SKM-1 treated with dmso at 0.1 percent for 144 hours (cell line): ENCODE data around the gene UQCC2.
A peak's percentile ranks its signal among the peaks of the same experiment; 100 is the strongest.

ENCODE experiments used
- DNase-seq: peaks from one replicate; lab custom pipeline; 2025; ENCODE audit not compliant: unreplicated experiment; lab: John Stamatoyannopoulos, UW

UQCC2 gene

DNA sequence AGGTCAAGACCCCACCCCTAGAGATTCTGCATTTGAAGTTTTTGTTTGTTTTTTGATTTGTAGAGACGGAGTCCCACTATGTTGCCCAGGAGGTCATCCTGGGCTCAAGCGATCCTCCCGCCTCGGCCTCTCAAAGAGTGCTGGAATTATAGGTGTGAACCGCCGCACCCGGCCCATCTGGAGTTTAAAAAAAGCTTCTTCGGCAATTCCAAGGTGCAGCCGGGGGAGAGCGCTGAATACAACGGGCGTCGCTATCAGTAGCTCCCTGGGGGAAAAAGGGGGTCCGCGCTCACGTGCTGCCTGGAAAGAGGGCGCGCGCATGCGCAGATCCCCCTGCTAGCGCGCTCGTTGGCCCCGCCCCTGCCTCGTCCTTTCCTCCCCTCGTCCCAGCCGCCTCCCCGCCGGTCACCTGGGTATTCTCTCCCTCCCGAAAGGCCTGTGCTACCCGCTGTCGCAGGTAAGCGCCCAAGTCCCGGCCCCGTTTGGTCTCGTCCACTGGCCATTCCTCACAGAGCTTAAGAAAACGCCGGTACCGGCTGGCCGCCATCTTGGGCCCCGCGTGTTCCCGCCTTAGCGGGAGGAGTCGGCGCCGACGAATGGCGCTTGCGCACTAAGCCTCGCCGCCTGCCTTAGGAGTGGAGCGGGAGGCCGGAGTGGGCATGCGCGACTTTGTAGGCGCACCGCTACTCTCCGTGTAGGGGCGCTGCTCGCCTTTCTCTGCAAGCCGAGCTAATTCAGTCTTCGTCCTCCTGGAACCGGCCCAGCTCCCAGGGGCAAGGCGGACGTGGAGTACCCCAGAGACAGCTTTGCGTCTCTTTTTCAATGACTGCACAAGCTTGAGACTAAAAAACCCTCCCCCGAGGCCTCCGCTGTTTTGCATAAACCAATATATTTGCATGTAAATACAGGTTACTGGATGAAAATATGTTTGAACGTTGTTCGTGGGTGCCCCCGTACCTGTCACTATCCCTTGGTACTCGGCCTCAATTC is at the start of gene UQCC2:
Gene UQCC2 (minus strand): TSS at position 561 of the 990 bp plus-strand sequence. CDS start 14 bp downstream, at position 547.
- peak; percentile 94 for DNase-seq

DNA sequence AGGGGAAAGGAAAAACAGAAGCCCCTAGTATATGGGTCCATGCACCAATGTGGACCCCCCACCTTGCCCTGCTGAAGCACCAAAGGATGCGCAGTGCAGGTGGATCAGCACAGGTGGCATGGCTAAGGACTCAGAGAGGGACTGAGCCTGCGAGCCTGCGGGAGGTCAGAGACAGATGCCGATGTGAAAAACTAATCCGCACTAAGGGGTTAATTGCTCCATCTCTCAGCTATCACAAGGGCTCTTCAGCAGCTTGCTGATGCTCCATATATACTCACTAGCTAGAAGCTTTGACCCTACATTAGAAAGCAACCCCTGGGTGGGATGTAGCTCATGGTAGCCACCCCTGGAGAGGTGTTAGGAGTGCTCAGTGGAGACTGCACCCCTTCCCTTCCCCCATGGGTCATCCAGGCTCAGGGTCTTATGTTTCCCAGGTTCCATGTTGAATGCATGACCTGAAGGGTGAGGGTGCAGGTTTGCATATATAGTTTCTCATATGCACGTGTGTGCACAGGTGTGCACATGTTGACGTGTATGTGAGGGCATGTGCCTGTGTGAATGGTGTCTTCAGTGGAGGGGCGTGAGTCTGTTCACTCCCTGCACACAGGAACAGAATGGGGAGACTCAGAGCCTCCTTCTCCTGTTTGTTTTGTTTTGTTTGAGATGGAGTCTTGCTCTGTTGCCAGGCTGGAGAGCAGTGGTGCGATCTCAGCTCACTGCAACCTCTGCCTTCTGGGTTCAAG is 48.6 kb upstream of the UQCC2 start:
- DNase-seq = no peak

DNA sequence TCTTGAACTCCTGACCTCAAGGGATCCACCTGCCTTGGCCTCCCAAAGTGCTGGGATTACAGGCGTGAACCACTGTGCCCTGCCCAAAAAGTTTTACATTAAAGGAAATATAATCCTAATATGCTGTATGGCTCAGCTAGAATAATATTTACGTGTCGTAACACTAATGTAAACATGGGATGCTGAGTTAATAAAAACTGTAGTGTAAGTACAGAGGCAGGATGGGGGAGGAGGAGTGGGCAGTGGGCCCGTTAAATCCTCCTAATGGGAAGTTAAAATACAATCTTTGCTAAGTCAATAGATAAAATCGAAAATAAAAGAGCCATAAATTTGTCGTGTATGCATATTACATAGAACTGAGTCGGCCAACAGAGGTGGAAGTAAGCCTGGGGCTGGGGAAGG is 47.3 kb upstream of the UQCC2 start:
- no peak for DNase-seq

DNA sequence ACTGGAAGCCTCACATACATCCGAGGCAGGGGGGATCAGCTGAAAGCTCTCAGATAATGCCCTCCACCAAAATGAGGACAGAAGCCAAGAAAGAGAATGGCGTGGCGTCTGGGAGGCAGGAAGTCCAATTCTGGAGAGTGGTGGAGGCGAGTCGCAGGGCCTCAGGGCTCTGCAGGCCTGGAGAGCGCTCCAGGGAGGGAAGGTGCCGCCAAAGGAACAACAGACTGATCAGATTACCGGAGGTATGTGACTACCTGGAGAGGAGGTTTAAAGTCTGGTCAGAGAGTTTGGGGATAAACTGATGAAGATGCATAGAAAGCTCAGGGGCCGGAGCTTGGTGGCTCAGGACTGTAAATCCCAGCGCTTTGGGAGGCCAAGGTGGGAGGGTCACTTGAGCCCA is 46.4 kb upstream of the UQCC2 start:
- DNase-seq = no peak

DNA sequence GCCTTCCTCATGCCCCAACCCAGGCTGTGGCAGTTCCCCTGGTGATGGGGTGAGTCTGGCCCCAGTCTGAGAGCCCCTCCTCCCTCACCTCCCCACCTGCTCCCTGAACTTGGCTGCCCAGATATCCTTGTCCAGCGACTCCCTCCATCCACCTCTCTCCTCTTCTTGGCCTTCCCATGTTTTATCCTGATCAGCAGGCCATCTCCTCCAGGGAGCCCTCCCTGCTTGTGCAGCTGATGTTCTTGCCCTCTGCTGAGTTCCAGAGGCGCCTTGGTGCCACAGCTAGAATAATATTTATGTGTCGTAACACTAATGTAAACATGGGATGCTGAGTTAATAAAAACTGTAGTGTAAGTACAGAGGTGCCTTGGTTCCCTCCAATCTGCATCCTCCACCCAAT is 45.6 kb upstream of the UQCC2 start:
- no peak for DNase-seq

DNA sequence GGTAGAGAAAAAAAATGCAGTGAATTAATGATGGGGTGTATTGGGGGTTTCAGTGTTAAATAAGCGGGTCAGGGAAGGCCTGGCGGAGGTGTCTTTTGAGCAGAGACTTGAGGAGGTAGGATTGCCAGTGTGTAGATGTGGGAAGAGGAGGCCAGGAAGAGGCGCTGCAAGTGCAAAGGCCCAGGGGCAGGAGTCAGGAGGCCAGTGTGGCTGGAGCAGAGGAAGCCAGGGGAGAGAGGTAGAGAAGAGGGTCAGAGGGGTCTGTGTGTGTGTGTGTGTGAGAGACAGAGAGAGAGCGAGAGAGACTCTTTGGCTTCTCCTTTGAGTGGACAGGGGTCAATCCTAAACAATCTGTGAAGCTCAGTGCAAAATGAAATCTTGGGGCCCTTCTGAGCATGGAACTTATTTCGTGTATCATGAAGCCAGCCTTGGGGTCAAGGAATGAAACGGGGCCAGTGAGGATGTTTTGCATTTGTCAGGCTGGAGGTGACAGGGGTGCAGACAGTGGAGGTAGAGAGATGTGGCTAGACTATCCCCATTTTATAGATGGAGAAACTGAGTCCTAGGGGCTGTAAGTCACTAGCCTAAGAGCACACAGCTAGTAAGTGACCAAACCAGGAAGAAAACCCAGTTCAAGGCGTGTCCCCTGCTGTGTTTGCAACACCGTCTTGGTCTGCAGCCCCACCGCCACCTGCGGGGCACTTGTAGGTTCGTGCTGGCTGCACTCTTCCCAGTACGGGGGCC is 44.9 kb upstream of the UQCC2 start:
- no peak for DNase-seq

DNA sequence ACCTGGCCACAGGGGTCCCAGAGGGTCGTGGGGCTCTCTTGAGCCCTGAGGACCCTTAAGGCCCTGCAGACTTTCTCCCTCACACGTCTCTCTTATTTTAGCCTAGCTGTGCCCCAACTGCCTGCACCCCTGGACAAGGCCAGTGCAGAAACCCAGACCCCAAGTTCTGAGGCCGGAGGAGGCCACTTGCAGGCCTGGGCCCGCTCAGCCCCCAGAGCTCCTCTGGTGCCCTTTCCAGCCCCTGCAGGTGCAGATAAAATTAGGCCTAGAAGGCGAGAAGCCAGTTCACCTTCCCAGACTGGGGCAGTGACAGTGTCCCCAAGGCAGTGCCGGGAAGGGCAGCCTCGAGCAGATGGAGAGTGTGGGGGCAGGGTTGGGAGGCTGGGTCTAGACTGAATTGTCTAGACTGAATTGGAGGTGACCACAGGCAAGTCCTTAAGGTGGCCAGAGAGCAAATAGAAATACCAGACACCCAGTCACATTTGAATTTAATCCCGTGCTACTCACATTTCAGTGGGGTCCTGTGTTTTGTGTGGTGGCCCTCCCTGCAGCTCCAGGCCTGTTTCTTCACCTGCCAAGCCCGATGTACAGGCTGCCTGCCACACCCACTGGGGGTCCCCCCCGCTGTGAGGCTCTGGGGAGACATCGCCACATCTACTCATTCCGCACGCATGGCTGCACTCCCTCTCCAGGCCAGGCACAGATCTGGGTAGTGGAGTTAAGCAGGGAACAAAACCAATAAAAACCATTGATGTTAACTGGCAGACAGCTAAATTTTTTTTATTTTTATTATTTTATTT is 43.8 kb upstream of the UQCC2 start:
- DNase-seq = no peak

DNA sequence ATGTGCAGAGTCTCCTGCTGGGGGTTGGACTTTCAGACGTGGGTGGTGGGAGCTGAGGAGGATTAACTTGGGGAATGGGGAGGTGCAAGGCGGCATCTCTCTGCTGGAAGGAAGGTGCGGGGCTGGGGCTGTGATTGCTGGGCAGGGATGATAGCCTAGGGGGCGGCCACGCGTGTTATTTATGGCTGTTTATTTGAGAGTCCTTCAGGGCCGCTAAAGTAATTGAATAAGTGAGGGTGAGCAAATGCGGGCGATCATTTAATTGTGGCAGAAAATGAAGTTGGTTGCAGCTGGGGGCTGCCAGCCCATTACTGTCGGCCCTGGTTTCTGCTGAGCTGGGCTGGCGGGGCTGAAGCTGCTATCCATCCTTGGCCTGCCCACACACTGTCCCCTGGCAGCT is 42.7 kb upstream of the UQCC2 start:
- DNase-seq = no peak

DNA sequence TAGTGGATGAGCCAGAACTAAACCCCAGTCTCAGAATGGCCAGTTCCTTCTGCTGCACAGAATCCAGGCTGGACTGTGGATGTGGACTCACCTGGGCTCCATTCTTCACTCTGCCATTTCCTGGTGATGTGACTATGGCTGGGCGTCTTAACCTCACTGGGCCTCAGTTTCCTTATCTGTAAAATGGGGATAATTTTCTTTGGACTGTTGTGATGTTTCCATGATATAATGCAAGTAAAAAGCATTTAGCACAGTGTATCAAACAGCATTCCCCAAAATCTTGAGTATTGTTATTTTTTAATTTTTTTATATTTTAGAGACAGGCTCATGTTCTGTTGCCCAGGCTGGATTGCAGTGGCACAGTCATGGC is 41.1 kb upstream of the UQCC2 start:
- no peak for DNase-seq

DNA sequence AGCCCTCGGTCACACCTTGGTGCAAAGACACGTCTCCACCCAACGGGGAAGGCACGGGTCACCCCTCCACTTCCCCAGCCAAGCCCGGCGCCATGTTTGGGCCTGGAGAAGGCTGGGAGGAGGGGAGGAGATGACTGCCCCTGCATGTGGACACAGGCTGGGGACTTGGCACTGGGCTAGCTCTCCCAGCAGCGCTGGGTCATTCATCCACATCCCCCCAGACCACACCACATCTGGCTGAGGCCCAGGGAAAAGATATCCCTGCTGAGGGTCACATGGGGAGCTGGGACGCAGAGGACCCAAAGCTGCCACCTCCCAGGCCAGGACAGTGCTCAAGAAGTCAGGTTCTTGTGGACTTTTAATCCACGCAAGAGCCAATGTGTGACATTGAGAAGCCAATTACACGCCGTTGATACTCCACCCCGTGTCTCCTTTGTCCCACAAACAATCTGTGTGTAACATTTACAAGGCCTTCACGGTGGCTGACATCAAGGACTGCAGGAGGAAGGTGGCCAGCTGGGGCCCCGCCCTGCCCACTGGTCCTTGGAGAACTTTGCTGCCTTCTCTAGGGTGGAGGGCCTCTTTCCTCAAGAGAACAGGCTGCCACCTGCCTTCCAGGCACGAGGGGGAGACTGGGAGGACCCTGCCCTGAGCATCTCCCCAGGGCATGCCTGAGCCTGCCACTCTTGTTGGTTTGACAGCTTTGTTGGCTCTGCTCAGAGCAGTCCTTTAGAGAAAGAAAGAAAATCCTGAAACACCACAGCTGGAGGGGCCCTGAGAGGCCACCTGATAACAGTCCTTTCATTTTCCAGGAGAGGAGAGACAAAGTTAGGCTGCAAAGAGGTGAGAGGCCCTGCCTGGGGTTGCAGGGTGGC is 40.5 kb upstream of the UQCC2 start:
- DNase-seq = no peak

DNA sequence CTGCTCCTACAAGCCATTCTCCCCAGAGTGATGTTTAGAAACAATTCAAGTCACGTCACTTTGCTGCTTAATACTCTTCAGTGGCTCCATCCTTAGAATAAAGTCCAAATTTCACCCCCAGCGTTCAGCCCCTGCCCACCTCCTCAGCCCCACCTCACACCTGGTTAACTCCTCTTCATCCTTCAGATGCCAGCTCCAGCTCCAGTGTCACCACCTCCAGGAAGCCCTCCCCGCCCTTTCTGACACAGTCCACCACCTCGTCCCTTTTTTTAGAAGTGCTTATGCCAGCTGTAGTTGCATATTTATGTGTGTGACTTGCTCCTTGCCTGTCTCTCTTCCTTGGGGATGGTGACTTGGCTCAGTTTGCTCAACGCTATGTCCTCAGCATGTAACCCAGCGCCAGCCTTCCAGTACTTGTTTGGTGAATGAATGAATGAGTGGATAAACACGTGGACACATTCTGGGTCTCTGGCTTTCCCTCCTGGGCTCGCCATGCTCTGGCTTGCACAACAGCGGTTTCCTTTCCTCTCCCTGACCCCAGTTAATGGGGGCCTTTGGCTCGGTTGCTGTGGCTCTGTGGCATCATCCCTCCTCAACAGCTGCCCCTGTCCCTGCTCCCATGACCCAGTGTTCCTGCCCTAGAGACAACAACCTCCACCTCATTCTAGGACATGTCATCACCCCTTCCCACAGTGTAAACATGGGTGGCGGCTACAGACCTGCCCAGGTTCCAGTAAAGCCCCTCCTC is 38.9 kb upstream of the UQCC2 start:
- DNase-seq = peak; percentile 50

DNA sequence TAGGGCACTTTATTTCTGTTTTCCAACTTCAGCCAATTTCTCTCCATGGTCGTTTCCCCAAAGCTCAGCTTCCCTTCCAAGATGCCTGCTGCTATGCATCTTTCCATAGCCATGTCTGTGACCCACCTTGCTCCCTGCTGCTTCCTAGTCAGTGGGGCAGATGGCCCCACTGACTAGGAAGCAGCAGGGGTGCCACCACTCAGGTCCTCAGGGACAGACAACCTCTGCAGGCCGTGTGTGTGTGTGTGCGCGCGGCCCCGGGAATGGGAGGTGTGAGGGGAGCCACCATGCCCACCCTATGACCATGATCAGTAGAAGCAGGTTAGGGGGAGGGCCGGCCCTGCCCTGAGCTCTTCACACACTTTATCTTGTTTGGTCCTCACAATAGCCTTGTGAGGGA is 37.9 kb upstream of the UQCC2 start:
- no peak for DNase-seq

DNA sequence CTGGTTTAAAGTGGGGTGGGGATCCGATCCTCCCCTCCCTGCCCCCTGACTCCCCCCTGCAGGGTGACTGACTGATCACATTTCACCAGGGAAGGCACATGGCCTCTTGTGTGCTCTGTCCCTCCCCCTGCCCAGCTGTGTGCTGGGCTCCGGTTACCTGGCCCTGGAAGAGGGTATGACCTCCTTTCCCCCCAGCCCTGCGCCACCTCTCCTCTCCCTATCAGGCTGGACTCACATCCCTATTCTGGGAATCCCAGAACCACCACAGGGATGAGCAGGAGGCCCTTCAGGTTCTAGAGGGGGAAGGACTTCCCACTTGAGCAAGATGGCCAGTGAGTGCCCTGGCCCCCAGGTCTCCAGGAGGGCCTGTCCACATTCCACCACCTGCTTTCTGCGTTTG is 37.3 kb upstream of the UQCC2 start:
- DNase-seq = no peak

DNA sequence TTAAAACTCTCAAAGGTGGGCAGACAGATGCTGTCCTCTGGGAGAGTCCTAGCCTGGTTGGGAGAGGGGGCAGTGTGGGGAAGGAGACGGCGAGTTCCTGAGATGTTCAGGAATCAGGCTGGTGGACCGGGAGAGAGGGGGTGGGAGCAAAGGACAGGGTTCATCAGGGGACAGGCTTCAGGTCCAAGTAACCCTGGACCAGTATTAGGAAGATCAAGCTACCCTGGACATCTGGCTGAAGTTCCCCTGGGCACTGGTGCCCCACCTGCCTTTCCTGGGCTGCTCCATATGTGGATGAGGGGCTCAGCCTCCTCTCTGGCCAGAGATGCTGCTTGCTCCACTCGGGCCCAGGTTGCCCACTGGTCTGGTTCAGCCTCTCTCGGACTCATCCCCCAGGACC is 36.3 kb upstream of the UQCC2 start:
- DNase-seq = no peak

DNA sequence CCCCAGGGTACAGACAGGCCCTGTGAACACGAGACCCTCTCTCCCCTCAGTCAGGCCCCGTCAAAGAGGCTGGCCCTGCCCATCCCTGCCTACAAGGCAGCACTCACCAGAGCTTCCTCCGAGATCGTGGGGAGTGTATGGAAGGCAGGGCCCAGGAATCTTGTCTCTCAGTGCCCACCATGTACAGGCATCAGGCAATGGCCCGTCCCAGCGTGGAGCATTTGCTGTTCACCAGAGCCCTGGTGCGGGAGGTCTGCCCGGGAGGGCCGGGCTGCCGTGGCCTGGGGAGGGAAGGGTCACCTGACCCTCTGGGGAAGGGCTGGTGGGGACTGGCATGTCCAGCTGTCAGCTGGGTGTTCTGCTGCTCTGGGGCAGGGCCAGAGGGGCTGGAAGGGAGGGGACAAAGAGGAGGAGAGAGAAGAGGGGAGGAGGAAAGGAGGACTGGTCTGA is 35.2 kb upstream of the UQCC2 start, which contains the start of gene IP6K3:
Gene IP6K3 (minus strand): TSS at position 255 of the 450 bp plus-strand sequence. CDS start 11,429 bp downstream, outside the sequence.
- no peak for DNase-seq

DNA sequence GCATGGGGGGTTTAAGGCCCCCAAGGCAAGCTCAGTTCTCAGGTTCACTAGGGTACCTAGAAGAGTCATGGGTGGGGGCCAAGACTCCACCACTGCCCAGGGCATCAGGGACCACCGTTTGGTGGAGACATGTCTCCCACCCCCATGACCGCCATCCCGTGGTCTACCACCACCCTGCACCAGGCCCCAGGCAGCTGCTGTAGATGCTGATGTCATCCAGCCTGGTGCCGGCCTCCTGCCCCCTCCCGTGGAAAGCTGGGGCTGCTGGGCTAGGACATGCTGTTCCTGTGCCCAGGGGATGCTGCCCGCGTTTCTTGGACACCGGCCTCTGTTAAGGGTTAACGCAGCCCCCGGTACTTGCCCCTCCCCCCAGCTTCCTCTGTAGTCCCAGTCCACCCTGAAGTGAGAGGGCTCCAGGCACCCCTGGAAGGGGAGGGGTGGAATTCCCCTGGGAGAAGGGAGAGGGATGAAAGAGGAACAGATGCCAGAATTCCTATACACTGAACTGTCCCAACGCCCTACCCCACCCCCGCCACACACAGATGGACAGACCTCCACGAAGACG is 34.6 kb upstream of the UQCC2 start:
- no peak for DNase-seq

DNA sequence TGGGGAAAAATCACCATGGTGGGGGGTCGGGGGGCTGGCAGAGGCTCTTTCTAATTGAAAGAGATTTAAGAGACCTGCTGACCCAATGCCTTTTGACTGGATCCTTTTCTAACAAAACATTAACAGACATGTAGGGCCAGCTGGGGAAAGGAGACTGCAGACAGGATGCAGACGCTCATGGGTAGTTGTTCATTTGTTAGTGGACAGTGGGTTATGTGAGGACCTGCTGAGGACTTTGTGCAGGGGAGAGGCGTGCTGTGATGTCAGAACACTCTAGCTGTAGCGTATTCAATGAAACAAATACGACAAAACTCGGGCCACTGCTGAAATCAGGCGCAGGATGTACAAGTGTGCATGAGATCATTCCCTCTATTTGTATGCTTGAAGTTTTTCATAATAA is 34.0 kb upstream of the UQCC2 start:
- DNase-seq = no peak

DNA sequence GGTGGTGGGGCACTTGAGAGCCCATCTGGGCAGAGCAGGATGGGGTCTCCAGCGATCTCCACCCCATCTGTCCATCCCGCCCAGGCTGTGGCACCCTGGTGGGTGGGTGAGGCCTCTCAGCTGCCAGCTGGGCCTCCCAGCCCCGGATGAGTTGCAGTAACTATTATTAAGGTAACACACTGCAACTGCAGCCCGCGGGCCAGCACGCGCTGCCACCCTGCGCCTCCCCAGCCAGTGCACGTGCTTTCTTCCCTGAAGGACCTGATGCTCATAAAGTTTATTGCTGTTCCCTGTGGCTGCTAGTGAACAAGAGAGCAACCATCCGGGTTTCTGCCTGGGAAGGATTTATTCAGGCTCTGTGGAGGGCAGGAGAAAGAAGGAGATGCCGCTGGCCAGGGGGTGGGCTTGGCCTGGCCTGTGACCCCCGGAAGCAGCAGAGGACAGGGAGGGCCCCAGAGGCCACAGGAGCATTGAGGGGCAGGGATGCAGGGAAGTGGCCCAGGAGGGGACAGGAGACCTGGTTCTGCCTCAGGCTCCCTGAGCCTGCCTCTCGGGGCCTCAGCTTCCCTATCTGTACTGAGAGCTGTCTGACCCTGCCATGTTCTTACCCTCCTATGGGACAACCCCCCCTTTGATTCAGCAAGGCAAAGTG is 33.5 kb upstream of the UQCC2 start:
- DNase-seq = no peak
